Mesothelial cell of epicardium (in vitro differentiated cells): ENCODE results near the gene CYB561D1. TPM values are rescaled to one million over a fixed set of nuclear protein-coding genes. Genes with fewer than 3 reads are reported as not detected.
A peak's percentile ranks its signal among the peaks of the same experiment; 100 is the strongest.

Experiments used
- DNase-seq, 2 experiments: peaks; one replicate each; pipeline ENCODE4 v3.0.0; 2021; ENCODE audit warnings: low spot score in 2 of 2; ENCODE audit not compliant: unreplicated experiment in 2 of 2
- H3K27ac Mint-ChIP-seq: 2 replicates; pipeline ENCODE4 v1.8.0; 2021; ENCODE audit warnings: mixed read lengths
- H3K27me3 Mint-ChIP-seq: 2 replicates; pipeline ENCODE4 v1.8.0; 2021; ENCODE audit warnings: low read depth, mixed read lengths
- H3K36me3 Mint-ChIP-seq: 2 replicates; pipeline ENCODE4 v1.8.0; 2021; ENCODE audit warnings: mixed read lengths
- H3K4me1 Mint-ChIP-seq: 2 replicates; pipeline ENCODE4 v1.8.0; 2021; ENCODE audit warnings: mixed read lengths
- H3K4me3 Mint-ChIP-seq: 2 replicates; pipeline ENCODE4 v1.8.0; 2021; ENCODE audit warnings: mild to moderate bottlenecking, moderate library complexity, mixed read lengths
- H3K9me3 Mint-ChIP-seq: 2 replicates; pipeline ENCODE4 v1.8.0; 2021; ENCODE audit warnings: mixed read lengths
- CTCF ChIP-seq: fragments of 200-600 bp; sonication (generic); IDR thresholded peaks from one replicate; pipeline ENCODE4 v1.5.0; 2021; ENCODE audit warnings: antibody characterized with exemption; ENCODE audit not compliant: unreplicated experiment
- total RNA-seq: library from RNA; stranded (reverse); gene quantifications from 3 replicates; pipeline ENCODE4 v1.2.1, GENCODE V29; 2021

CYB561D1 gene
- total RNA-seq, 1 donor from 2014 or later: 9.5 TPM

DNA sequence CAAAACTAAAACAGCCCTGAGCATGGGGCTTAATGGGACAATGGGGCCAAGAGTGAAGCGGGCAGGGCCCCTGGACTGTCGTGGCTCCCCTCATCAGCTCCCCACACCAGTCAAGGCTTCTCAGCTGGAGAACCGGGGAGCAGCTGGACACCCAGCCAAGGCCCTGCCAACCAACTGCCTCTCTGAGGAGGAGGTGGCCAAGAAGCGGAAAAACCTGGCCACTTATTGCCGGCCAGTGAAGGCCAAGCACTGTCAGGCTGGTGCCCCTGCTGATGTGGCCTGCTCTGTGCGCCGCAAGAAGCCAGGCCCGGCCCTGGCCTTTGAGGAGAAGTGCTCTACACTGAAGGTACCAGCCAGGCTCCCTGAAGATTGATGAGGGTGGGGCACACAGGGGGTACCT, 2.5 kb upstream of the CYB561D1 start:
- Mint-ChIP-seq H3K36me3 (peaks cover 2% of the 10 kb centered on the region), H3K9me3 (no peaks in the 10 kb centered on the region), H3K27ac (no peak overlapping the region), H3K4me3 (no peak overlapping the region), H3K4me1 (peaks cover 7% of the 10 kb centered on the region), H3K27me3 (no peaks in the 10 kb centered on the region)
- no peak for TF ChIP-seq CTCF
- DNase-seq: no peak

- TF ChIP-seq CTCF: no peak
- no peaks in the 10 kb centered on the region for H3K27me3 Mint-ChIP-seq
- no peak for DNase-seq
- no peaks in the 10 kb centered on the region for H3K9me3 Mint-ChIP-seq
- peaks cover 10% of the 10 kb centered on the region for H3K4me1 Mint-ChIP-seq
- no peak overlapping the region for H3K27ac Mint-ChIP-seq
- peak overlapping the region; percentile 38 for H3K4me3 Mint-ChIP-seq
- peaks cover 2% of the 10 kb centered on the region for H3K36me3 Mint-ChIP-seq
These were observed 1.1 kb upstream of the CYB561D1 start for GRCh38 chr1:109492779-109493178.

- Mint-ChIP-seq H3K4me3 (peak overlapping the region; percentile 90), H3K4me1 (peaks cover 10% of the 10 kb centered on the region), H3K27me3 (no peaks in the 10 kb centered on the region), H3K36me3 (peaks cover 2% of the 10 kb centered on the region), H3K9me3 (no peaks in the 10 kb centered on the region), H3K27ac (no peak overlapping the region)
- no peak for DNase-seq
- no peak for TF ChIP-seq CTCF
These were observed 667 bp upstream of the CYB561D1 start for GRCh38 chr1:109493227-109493626.

GRCh38 chr1:109495738-109496137, 1.8 kb downstream of the CYB561D1 start:
- no peaks in the 10 kb centered on the region for H3K9me3 Mint-ChIP-seq
- peaks cover 14% of the 10 kb centered on the region for H3K4me1 Mint-ChIP-seq
- no peak overlapping the region for H3K27ac Mint-ChIP-seq
- no peaks in the 10 kb centered on the region for H3K36me3 Mint-ChIP-seq
- no peak for TF ChIP-seq CTCF
- H3K4me3 Mint-ChIP-seq: peak overlapping the region; percentile 90
- DNase-seq: no peak
- H3K27me3 Mint-ChIP-seq: no peaks in the 10 kb centered on the region

- H3K4me3 Mint-ChIP-seq: no peak overlapping the region
- TF ChIP-seq CTCF: no peak
- H3K27ac Mint-ChIP-seq: no peak overlapping the region
- no peaks in the 10 kb centered on the region for H3K36me3 Mint-ChIP-seq
- no peak for DNase-seq
- H3K27me3 Mint-ChIP-seq: no peaks in the 10 kb centered on the region
- peaks cover 23% of the 10 kb centered on the region for H3K4me1 Mint-ChIP-seq
- H3K9me3 Mint-ChIP-seq: no peaks in the 10 kb centered on the region
These were observed 3.7 kb downstream of the CYB561D1 start for GRCh38 chr1:109497449-109498160.
